ENCODE measurements around the gene MXD4.

The MXD4 gene

GRCh38 chr4:2264481-2265041 lies 2.7 kb upstream of the MXD4 start:
- peaks cover 8 to 18% (median 17%) of the 10 kb centered on the region in 11 experiments; a peak in 21 of 22 replicates for H4K20me1 ChIP-seq
- peaks cover 0 to 8% (median 0%) of the 10 kb centered on the region in 11 experiments; a peak in 5 of 22 replicates for H3K36me3 ChIP-seq
- H3K4me1 ChIP-seq = peaks cover 22 to 40% (median 36%) of the 10 kb centered on the region in 10 experiments
- no peaks in the 10 kb centered on the region for H3K9me3 ChIP-seq (replicated peaks in 1 of 11)
- no peak overlapping the region for H3K4me3 ChIP-seq
- no peak overlapping the region for H3K9ac ChIP-seq
- peak overlapping the region in 7 of 11 experiments; percentile 15 to 99 (median 96); a peak in 8 of 22 replicates for H3K4me2 ChIP-seq
- H3K27me3 ChIP-seq = no peaks in the 10 kb centered on the region
- H3K27ac ChIP-seq = no peak overlapping the region
- no peak for TF ChIP-seq Cebpa-rat (IDR thresholded peaks at IDR 0.05)

- no peaks in the 10 kb centered on the region for H3K27me3 ChIP-seq
- H3K4me1 ChIP-seq = peaks cover 29 to 46% (median 42%) of the 10 kb centered on the region in 10 experiments
- H4K20me1 ChIP-seq = peaks cover 14 to 24% (median 24%) of the 10 kb centered on the region in 11 experiments
- no peak for TF ChIP-seq Cebpa-rat (IDR thresholded peaks at IDR 0.05)
- H3K4me3 ChIP-seq = no peak overlapping the region
- no peak overlapping the region for H3K9ac ChIP-seq
- no peak overlapping the region for H3K27ac ChIP-seq
- H3K4me2 ChIP-seq = peak overlapping the region in 9 of 11 experiments; percentile 15 to 99 (median 96); a peak in 10 of 22 replicates
- H3K9me3 ChIP-seq (replicated peaks in 1 of 11) = no peaks in the 10 kb centered on the region
- H3K36me3 ChIP-seq = peaks cover 0 to 14% (median 6%) of the 10 kb centered on the region in 11 experiments; a peak in 9 of 22 replicates
These were observed 2.0 kb upstream of the MXD4 start for GRCh38 chr4:2263926-2264321.

GRCh38 chr4:2262944-2263250 lies 988 bp upstream of the MXD4 start:
- no peak for TF ChIP-seq Cebpa-rat (IDR thresholded peaks at IDR 0.05)
- Histone ChIP-seq H3K9me3 (replicated peaks in 1 of 11) (no peaks in the 10 kb centered on the region), H3K4me1 (peaks cover 39 to 55% (median 52%) of the 10 kb centered on the region in 10 experiments), H3K27me3 (no peaks in the 10 kb centered on the region), H3K9ac (peak overlapping the region; percentile 86 to 95 (median 89)), H3K36me3 (peaks cover 0 to 25% (median 14%) of the 10 kb centered on the region in 11 experiments; a peak in 10 of 22 replicates), H3K4me3 (peak overlapping the region; percentile 57 to 99 (median 64)), H3K27ac (peak overlapping the region; percentile 86 to 94 (median 90)), H3K4me2 (peak overlapping the region; percentile 91 to 99 (median 97)), H4K20me1 (peaks cover 25 to 34% (median 34%) of the 10 kb centered on the region in 11 experiments)

GRCh38 chr4:2262145-2262943 lies 435 bp upstream of the MXD4 start:
- no peak for TF ChIP-seq Cebpa-rat (IDR thresholded peaks at IDR 0.05)
- Histone ChIP-seq H3K4me3 (peak overlapping the region; percentile 76 to 99 (median 94)), H3K27ac (peak overlapping the region; percentile 88 to 98 (median 92)), H3K4me1 (peaks cover 45 to 60% (median 57%) of the 10 kb centered on the region in 10 experiments), H3K4me2 (peak overlapping the region; percentile 92 to 99 (median 98)), H3K9ac (peak overlapping the region; percentile 90 to 99 (median 97)), H3K27me3 (no peaks in the 10 kb centered on the region), H4K20me1 (peaks cover 30 to 40% (median 40%) of the 10 kb centered on the region in 11 experiments), H3K9me3 (replicated peaks in 1 of 11) (no peaks in the 10 kb centered on the region), H3K36me3 (peaks cover 0 to 29% (median 14%) of the 10 kb centered on the region in 11 experiments; a peak in 11 of 22 replicates)

GRCh38 chr4:2261110-2261852 lies 628 bp downstream of the MXD4 start:
- peak overlapping the region; percentile 88 to 98 (median 91) for H3K27ac ChIP-seq

GRCh38 chr4:2260344-2261109 lies 1.4 kb downstream of the MXD4 start:
- Histone ChIP-seq H3K27ac (peak overlapping the region in 10 of 11 experiments; percentile 88 to 98 (median 92); a peak in 18 of 22 replicates), H3K4me3 (peak overlapping the region; percentile 76 to 99 (median 94)), H3K9ac (peak overlapping the region; percentile 90 to 99 (median 97)), H3K36me3 (peaks cover 0 to 48% (median 20%) of the 10 kb centered on the region in 11 experiments; a peak in 13 of 22 replicates), H4K20me1 (peaks cover 45 to 58% (median 58%) of the 10 kb centered on the region in 11 experiments), H3K27me3 (no peaks in the 10 kb centered on the region), H3K4me2 (peak overlapping the region; percentile 92 to 99 (median 98)), H3K4me1 (peaks cover 63 to 78% (median 74%) of the 10 kb centered on the region in 10 experiments), H3K9me3 (replicated peaks in 1 of 11) (no peaks in the 10 kb centered on the region)
- TF ChIP-seq Cebpa-rat (IDR thresholded peaks at IDR 0.05) = no peak

More at GRCh38 chr4:2261110-2261852, 628 bp downstream of the MXD4 start:
- Histone ChIP-seq H3K9me3 (replicated peaks in 1 of 11) (no peaks in the 10 kb centered on the region), H3K4me3 (peak overlapping the region; percentile 76 to 99 (median 94)), H3K4me2 (peak overlapping the region; percentile 92 to 99 (median 98)), H4K20me1 (peaks cover 37 to 51% (median 50%) of the 10 kb centered on the region in 11 experiments), H3K36me3 (peaks cover 0 to 40% (median 14%) of the 10 kb centered on the region in 11 experiments; a peak in 11 of 22 replicates), H3K27me3 (no peaks in the 10 kb centered on the region), H3K4me1 (peaks cover 55 to 71% (median 68%) of the 10 kb centered on the region in 10 experiments), H3K9ac (peak overlapping the region; percentile 90 to 99 (median 97))
- no peak for TF ChIP-seq Cebpa-rat (IDR thresholded peaks at IDR 0.05)

- peak overlapping the region in 7 of 10 experiments; percentile 76 to 99 (median 93); a peak in 10 of 20 replicates for H3K4me3 ChIP-seq
- peaks cover 64 to 78% (median 74%) of the 10 kb centered on the region in 10 experiments for H3K4me1 ChIP-seq
- H3K36me3 ChIP-seq = peaks cover 5 to 55% (median 26%) of the 10 kb centered on the region in 11 experiments; a peak in 19 of 22 replicates
- no peak for TF ChIP-seq Cebpa-rat (IDR thresholded peaks at IDR 0.05)
- no peaks in the 10 kb centered on the region for H3K9me3 ChIP-seq (replicated peaks in 1 of 11)
- H3K9ac ChIP-seq = peak overlapping the region; percentile 90 to 99 (median 97); a peak in 21 of 22 replicates
- H3K4me2 ChIP-seq = peak overlapping the region; percentile 92 to 99 (median 98)
- no peaks in the 10 kb centered on the region for H3K27me3 ChIP-seq
- H3K27ac ChIP-seq = peak overlapping the region in 1 of 11 experiments; percentile 10; a peak in 1 of 22 replicates
- H4K20me1 ChIP-seq = peaks cover 52 to 66% (median 66%) of the 10 kb centered on the region in 11 experiments
These were observed 2.2 kb downstream of the MXD4 start for GRCh38 chr4:2259541-2260343.

All from BLaER1 treated with 17β-estradiol and CSF1 and Interleukin-3, amounts not matched to agents 10 nM and 100 nM (cell line).